Fibroblast of lung (primary cell): Measurements from ENCODE around the gene SNX5.

Experiments used
- CTCF ChIP-seq, 2 donors: IDR thresholded peaks in 1 of 2; conservative IDR thresholded peaks in 1 of 2; 1 replicate in 1 of 2; 2 replicates in 1 of 2; pipeline ENCODE4 v1.5.1; 2011 to 2012; ENCODE audit warnings: low read length in 2 of 2, control low read depth in 1 of 2, inconsistent platforms in 1 of 2, low read depth in 1 of 2, mild to moderate bottlenecking in 1 of 2
- EZH2 ChIP-seq: IDR thresholded peaks from 2 replicates; pipeline ENCODE4 v1.5.1; 2012; ENCODE audit warnings: low read length, control low read depth, mild to moderate bottlenecking; ENCODE audit errors: missing control alignments

GRCh38 chr20:17901971-17902370, 66.6 kb downstream of the SNX5 start:
- TF ChIP-seq CTCF (conservative IDR thresholded peaks at IDR 0.05 in 1 of 2, IDR thresholded peaks at IDR 0.05 in 1 of 2; ENCODE audit: low read depth in 1 of 2, low read length in 2 of 2) (no peak), EZH2 (no peak)
